Activated gamma-delta T cell (primary cell): Measurements from ENCODE around the gene SLC2A8.
A peak's percentile ranks its signal among the peaks of the same experiment; 100 is the strongest.

Experiments used
- DNase-seq: peaks from one replicate; lab custom pipeline; 2025; lab: John Stamatoyannopoulos, UW

SLC2A8 gene

DNA sequence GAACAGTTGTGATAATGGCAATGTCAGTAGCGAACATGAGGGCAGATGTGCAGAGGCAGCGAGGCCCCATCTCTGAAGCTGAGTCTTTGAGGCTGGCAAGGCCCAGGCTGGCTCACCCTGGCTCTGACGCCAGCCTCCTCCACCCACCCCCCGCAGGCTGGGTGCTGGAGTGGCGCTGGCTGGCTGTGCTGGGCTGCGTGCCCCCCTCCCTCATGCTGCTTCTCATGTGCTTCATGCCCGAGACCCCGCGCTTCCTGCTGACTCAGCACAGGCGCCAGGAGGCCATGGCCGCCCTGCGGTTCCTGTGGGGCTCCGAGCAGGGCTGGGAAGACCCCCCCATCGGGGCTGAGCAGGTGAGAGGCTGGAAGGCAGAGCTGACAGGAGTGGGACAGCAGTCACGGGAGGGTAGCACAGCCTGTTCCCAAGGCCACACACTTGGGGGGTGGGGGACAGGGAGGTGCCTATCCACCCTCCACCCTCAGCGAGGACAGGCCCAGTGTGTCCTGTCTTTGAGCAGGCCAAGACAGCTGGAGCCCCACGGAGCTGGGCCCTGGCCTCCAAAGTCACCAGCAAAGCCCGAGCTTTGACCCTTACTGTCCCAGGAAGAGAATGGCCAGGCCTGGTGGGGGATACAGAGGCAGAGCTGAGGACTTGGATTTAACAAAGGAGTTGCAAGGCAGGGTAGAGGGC lies 5.6 kb downstream of the SLC2A8 start:
- no peak for DNase-seq

- DNase-seq = no peak
Observed at GRCh38 chr9:127403507-127404192, 6.7 kb downstream of the SLC2A8 start.

DNA sequence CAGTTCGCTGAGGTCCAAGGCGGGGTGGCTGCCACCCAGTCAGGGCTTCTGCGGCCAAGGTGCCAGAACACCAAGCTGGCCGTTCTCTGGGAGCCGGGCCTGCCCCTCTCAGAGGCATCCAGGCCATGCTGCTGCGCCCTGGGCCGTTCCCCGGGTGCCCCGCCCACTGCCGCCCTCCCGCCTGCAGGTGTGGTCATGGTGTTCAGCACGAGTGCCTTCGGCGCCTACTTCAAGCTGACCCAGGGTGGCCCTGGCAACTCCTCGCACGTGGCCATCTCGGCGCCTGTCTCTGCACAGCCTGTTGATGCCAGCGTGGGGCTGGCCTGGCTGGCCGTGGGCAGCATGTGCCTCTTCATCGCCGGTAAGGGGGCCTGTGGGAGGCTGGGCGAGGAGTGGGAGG lies 7.7 kb downstream of the SLC2A8 start:
- no peak for DNase-seq

DNA sequence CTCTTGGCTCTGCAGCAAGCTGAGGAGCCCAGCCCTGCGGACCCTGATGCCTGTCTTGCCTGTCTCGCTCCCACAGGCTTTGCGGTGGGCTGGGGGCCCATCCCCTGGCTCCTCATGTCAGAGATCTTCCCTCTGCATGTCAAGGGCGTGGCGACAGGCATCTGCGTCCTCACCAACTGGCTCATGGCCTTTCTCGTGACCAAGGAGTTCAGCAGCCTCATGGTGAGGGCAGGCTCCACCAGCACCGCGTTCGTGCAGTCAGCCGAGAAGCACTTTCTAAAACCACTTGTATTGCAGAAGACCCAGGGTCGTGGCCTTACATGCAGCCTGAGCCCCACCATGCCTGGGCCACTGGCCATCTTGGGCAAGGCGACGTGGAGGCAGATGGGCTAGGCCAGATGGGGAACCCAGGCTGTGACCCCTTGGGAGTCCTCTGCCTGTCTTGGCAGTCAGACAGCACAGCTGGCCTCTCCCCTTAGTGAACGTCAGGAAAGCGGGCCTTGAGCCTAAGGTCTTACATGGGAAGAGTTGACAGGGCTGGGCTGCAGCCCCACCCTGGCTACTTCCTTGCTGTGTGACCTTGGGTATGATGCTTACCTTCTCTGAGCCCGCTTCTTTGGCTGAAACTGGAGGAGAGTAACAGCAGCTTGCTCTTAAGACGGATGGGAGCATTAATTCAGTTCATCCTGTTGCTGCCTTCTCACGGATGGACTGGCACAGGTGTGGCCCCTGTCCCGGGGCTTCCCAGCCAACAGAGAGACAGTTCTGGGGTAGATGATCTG lies 8.6 kb downstream of the SLC2A8 start:
- DNase-seq = no peak

DNA sequence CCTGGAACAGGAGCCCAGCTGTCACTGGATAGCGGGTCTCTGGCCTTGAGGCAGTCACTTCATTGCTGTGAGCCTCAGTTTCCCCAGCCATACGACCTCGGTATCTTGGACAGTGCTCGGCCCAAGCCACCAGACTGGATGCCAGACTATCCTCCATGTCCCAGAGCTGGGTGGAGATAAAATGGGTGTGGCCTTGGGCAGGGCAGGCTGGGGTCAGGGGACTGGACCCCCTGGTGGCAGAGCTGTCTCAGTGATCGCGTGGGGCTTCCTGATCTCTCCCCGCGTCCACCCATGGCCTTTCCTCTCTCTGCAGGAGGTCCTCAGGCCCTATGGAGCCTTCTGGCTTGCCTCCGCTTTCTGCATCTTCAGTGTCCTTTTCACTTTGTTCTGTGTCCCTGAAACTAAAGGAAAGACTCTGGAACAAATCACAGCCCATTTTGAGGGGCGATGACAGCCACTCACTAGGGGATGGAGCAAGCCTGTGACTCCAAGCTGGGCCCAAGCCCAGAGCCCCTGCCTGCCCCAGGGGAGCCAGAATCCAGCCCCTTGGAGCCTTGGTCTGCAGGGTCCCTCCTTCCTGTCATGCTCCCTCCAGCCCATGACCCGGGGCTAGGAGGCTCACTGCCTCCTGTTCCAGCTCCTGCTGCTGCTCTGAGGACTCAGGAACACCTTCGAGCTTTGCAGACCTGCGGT lies 10.0 kb downstream of the SLC2A8 start:
- DNase-seq = no peak

DNA sequence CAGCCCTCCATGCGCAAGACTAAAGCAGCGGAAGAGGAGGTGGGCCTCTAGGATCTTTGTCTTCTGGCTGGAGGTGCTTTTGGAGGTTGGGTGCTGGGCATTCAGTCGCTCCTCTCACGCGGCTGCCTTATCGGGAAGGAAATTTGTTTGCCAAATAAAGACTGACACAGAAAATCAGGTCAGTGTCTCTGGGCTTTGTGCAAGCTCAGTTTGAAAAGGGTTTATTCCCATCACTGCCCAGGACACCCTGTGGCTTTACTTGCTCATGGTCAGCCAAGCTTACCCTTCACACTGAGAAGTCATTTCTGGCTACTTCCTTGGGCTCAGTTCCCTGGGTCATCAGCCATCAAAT lies 10.5 kb downstream of the SLC2A8 start:
- no peak for DNase-seq

GRCh38 chr9:127411122-127411521 lies 14.2 kb downstream of the SLC2A8 start:
- DNase-seq = no peak

- DNase-seq = no peak
Observed at GRCh38 chr9:127415141-127415540, 18.2 kb downstream of the SLC2A8 start.

DNA sequence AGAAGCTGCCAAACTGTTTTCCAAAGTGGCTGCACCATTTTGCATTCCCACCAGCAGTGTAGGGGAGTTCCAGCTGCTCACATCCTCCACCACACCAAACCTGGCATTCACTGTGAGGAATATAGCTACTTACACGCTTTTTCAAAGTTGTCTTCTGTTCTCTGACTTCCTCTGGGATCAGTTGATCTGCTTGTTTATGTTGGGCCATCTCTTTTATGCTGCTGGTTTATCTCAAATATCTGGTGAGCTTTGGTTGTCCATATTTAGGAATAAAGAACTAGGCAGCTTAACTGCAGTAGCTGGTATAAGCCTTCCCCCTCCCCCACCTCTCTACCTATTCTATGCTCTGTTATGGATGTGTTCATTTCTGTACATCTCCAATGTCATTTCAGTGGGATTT lies 18.7 kb downstream of the SLC2A8 start:
- no peak for DNase-seq

GRCh38 chr9:127417131-127418036 lies 20.4 kb downstream of the SLC2A8 start:
- DNase-seq = no peak

DNA sequence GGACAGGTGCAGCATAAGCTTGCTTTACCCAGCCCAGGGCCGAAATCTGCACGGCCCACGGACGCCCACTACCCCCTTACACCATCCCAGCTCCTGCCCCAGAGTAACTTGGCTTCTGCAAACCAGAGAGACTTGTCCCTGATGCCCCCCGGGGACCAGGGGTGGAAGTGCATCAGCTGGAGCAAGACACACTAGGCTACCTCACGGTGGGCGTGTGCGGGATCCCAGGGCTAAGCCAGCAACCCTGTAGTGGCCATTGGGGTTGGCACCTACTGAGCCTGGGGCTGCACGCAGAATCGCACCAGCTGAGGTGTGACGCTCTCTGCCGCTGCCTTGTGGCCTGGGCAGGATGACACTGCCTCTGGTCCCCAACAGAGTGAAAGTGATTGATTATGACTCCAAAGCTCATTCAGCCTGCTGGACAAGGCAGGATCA lies 21.1 kb downstream of the SLC2A8 start:
- DNase-seq = no peak

- DNase-seq = no peak
Observed at GRCh38 chr9:127419348-127419747, 22.4 kb downstream of the SLC2A8 start.

GRCh38 chr9:127421057-127421456 lies 24.1 kb downstream of the SLC2A8 start:
- DNase-seq = no peak

DNA sequence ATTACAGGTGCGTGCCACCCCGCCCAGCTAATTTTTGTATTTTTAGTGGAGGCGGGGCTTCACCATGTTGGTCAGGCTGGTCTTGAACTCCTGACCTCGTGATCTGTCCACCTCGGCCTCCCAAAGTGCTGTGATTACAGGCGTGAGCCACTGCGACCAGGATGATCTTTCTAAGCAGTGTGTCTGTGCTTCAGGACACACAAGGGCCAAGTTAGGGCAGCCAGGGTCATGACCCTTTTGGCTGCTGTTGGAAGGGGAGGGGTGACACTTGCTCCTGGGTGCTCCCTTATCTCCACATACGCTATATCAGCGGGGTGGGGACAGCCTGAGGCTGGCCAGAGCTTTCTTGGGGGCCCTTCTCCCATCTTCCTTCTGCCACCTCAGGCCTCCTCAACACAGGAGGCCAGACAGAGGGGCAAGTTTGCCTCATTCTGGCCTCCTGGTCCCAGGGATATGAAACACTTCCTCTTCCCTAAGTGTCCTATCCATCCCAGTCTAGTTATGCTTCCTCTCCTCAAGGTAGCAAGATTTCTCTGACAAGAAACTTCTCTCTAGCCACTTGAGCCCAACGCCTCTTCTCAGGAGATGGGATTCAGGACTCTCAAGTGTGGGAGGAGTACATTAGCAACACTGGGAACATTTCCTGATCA lies 25.3 kb downstream of the SLC2A8 start:
- no peak for DNase-seq

- no peak for DNase-seq
Observed at GRCh38 chr9:127422787-127423186, 25.8 kb downstream of the SLC2A8 start.

DNA sequence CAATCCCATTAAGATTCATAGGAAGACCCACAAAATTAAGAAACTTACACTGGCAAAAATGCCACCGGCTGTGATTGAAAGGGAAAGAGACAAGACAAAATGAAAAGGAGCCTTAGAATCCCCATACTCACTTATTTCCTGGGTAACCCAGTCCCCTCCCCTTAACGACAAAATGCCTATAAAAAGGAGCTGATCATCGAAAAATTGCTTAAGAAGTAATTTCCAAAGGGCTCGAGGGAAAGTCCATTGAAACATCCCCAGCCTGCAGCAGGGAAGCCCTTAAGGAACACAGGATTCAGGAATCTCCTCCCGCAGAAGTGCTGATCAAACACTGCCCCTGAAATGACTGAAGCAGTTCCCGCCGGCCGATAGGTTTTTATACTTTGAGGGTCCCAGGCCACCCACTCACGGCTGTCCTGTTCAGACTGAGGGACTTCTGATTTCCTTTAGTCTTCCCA lies 26.5 kb downstream of the SLC2A8 start:
- no peak for DNase-seq

DNA sequence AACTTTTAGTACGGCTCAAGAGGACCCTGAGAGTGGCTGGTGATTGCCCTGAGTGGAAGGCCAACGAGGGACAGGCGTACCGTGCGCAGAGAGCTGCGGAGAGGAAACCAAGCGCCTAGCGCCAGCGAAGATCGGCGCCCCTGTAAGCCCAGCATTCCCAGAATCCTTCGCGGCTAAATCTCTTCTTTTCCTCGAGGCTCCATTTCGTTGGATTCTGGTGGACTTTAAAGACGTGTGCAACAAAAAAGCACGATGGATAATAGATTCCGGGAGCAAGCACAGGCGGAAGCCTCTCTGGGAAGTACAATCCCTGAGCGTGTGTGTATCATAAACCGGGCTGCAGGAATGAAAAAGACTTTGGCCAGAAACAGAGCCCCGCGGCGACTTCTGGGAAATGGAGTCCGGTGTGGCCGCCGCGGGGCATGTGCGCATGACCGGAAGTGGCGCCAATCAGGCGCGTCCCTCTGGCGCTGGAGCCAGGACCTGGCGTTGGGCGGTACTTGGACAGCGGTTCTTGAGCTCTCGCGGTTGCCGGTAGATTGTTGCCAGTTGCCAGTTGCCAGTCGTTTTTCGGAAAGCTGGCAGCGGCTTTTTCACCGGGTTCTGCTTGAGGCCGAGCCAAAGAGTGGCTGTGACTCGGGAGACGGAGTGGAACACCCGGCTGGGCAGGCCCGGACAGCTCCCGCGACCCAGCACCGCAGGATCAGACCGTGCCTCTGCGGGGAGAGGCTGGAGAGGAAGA lies 27.1 kb downstream of the SLC2A8 start, which contains the start of gene ZNF79:
ZNF79 (plus strand) TSS at position 449 of the 742 bp plus-strand sequence. CDS start 406 bp downstream, outside the sequence.
- peak; percentile 86 for DNase-seq

DNA sequence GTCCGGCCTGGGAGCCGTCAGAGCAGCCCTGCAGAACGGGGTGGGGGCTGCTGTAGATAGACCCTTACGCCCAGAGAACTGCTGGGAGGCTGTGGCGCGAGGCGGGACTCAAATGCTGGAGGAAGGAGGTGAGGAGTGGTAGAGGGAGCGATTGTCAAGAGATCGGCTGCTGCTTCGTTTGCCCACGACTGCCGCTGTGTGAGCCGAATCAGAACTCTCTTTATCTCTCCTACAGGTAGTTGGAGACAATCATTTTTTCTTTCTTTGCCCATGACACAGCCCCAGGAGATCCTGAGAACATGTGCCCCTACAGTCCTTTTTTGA lies 27.7 kb downstream of the SLC2A8 start:
- no peak for DNase-seq

GRCh38 chr9:127426756-127427155 lies 29.8 kb downstream of the SLC2A8 start:
- DNase-seq = no peak

GRCh38 chr9:127428348-127428747 lies 31.4 kb downstream of the SLC2A8 start:
- no peak for DNase-seq
